ENCODE measurements around the gene ZFAND2A. TPM values are rescaled to one million over a fixed set of nuclear protein-coding genes. Genes with fewer than 3 reads are reported as not detected.

The ZFAND2A gene
- total RNA-seq, 4 donors from 2014 or later, result 23.9 to 29.2 (median 26.7) TPM

DNA sequence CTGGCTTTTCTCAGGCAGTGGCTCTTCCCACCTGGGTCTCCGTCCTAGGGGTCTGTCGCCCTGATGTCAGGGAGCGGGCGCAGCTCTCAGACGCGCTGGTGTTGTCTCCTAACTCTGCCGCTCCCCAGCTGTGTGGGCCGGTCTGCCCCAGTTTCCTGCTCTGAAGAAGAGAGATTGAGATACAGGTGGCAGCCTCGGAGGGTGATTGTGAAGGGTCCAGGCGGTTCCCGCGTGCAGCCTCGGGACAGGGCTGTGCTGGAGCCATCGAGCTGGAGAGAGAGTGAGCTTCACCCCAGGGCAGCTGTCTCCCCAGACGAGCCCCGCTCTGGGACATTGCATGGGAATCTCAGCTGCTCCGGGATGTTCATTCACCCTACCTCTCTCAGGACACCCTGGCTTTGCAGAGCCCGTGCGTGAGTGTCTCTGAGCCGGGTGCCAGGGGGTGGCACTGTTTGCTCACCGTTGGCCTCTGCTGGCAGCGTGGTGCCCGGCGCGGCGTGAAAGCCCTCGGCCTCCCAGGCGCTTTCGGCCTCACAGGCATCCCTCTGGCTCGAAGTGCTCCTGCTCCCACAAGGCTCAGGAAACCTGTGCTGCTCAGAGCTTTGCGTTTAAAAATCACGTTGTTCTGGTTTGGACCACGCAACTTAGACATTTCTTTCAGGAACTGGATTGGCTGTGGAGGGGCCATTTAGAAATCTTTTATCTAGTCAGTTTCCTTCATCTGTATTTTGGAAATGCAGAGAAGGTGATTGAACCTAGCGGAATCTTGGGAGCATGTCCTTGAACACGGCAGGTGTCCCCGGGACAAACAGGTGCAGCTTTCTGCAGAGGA lies 33.8 kb upstream of the ZFAND2A start:
- TF ChIP-seq, protein P1, sequence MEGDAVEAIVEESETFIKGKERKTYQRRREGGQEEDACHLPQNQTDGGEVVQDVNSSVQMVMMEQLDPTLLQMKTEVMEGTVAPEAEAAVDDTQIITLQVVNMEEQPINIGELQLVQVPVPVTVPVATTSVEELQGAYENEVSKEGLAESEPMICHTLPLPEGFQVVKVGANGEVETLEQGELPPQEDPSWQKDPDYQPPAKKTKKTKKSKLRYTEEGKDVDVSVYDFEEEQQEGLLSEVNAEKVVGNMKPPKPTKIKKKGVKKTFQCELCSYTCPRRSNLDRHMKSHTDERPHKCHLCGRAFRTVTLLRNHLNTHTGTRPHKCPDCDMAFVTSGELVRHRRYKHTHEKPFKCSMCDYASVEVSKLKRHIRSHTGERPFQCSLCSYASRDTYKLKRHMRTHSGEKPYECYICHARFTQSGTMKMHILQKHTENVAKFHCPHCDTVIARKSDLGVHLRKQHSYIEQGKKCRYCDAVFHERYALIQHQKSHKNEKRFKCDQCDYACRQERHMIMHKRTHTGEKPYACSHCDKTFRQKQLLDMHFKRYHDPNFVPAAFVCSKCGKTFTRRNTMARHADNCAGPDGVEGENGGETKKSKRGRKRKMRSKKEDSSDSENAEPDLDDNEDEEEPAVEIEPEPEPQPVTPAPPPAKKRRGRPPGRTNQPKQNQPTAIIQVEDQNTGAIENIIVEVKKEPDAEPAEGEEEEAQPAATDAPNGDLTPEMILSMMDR (IDR thresholded peaks at IDR 0.05; ENCODE audit: low read depth), result no peak

DNA sequence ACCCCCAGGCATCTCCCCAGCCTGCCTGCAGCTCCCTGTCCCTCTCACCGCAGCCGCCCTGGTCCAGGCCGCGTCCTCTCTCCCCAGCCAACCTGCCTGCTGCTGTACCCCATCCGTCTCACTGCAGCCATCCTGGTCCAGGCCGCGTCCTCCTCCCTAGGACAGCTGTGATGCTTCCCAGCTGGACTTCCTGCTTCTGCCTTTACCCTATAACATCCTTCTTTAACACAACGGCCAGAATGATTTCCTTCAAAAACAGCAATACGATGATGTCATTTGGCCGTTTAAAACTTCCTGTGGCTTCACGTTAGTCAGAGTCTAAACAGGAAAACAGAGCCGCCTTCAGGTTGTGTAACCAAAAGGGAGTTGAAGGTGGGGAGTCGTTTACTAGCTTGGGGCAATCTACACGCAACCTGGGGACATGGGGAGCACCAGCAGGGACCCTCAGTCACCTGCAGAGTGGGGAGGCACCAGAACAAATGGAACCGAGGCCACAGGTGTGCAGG lies 32.2 kb upstream of the ZFAND2A start:
- TF ChIP-seq, protein P1 (IDR thresholded peaks at IDR 0.05; ENCODE audit: low read depth), result no peak

DNA sequence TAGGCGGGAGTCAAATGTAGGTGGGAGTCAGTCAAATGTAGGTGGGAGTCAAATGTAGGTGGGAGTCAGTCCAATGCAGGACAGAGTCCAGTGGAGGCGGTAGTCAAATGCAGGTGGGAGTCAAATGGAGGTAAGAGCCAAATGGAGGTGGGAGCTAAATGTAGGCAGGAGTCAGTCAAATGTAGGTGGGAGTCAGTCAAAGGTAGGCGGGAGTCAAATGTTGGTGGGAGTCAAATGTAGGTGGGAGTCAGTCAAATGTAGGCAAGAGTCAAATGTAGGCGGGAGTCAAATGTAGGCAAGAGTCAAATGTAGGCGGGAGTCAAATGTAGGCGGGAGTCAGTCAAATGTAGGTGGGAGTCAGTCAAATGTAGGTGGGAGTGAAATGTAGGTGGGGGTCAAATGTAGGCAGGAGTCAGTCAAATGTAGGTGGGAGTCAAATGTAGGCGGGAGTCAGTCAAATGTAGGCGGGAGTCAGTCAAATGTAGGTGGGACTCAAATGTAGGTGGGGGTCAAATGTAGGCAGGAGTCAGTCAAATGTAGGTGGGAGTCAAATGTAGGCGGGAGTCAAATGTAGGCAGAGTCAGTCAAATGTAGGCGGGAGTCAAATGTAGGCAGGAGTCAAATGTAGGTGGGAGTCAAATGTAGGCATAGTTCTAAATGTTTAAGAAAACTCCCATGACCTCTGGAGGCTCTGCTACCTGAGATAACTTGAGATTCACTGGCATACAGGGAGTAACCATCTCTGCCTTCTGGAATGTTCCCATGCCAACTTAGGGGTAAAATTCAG lies 30.2 kb upstream of the ZFAND2A start:
- TF ChIP-seq, protein P1 (IDR thresholded peaks at IDR 0.05; ENCODE audit: low read depth), result no peak

DNA sequence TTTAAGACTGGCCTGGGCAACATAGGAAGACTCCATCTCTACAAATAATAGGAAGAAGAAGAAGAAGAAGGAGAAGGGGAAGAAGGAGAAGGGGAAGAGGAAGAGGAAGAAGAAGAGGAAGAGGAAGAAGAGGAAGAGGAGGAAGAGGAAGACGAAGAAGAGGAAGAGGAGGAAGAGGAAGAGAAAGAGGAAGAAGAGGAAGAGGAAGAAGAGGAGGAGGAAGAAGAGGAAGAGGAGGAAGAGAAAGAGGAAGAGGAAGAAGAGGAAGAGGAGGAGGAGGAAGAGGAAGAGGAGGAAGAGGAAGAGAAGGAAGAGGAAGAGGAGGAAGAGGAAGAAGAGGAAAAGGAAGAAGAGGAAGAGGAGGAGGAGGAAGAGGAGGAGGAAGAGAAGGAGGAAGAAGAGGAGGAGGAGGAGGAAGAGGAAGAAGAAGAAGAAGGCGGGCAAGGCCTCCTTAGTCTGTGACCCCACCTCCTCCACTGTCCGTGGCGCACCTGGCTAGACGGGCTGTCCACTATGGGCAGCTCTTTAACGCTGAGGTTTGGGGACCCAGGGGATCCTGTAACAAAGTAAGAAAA lies 28.8 kb upstream of the ZFAND2A start:
- TF ChIP-seq, protein P1 (IDR thresholded peaks at IDR 0.05; ENCODE audit: low read depth), result no peak

DNA sequence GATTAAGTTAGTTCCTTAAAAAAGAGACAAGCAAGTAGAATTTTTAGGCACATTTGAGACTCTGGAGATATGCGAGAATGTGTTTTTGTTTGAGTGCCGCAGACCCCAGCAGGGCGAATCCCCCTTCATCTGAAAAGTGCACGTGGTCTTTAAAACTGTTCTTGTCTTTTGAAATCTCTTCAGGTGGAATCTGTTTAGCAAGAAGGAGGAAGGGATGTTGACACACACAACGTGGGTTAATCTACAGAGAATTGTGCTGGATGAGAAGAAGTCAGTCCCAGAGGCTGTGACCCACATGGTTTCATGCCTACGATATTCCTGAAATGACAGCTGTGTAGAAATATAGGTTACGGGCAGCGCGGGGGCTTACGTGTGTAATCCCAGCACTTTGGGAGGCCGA lies 27.1 kb upstream of the ZFAND2A start:
- TF ChIP-seq, protein P1 (IDR thresholded peaks at IDR 0.05; ENCODE audit: low read depth), result no peak

DNA sequence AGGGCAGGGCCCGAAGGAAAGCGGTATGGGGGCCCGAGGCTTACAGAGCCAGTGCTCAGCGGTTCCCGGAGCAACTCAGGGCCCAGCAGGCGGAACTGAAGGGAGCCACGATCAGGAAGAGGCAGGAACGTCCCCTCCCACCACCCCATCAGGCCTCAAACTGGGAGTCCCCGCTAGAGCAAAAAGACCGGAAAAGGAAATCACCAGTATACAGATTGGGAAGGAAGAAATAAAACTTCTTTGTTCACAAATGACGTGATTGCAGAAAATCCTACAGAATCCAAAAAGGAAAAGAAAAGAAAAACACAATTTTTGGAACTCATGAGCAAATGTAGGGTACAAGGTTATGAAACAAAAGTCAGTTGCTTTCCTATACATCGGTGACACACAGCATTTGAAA lies 21.6 kb upstream of the ZFAND2A start:
- TF ChIP-seq, protein P1 (IDR thresholded peaks at IDR 0.05; ENCODE audit: low read depth), result no peak

DNA sequence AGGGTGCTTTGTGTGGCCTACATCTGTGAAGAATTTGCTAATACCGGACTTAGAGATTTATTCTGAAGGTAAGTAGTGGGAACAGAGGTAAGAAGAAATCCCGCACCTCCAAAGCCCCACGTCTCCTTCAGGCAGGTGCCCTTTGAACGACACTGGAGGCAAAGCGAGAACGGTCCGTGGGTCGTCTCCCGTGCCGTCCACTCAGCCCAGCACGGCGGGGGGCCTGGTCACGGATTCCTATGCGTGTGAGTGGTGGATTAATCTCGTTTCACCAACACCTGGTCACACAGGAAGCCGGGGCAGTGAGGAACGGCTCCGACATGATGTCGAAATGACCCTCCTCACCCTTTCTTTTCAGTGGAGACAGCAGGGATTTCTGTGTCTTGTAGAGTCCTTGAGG lies 21.0 kb upstream of the ZFAND2A start:
- TF ChIP-seq, protein P1 (IDR thresholded peaks at IDR 0.05; ENCODE audit: low read depth), result no peak
